ENCODE results near the gene TMEM87B. TPM values are rescaled to one million over a fixed set of nuclear protein-coding genes. Genes with fewer than 3 reads are reported as not detected.

Gene TMEM87B
- total and polyA plus RNA-seq, 2 of the 4 experiments (the other 2 are of a cell fraction), result 6.3 to 12.5 TPM

DNA sequence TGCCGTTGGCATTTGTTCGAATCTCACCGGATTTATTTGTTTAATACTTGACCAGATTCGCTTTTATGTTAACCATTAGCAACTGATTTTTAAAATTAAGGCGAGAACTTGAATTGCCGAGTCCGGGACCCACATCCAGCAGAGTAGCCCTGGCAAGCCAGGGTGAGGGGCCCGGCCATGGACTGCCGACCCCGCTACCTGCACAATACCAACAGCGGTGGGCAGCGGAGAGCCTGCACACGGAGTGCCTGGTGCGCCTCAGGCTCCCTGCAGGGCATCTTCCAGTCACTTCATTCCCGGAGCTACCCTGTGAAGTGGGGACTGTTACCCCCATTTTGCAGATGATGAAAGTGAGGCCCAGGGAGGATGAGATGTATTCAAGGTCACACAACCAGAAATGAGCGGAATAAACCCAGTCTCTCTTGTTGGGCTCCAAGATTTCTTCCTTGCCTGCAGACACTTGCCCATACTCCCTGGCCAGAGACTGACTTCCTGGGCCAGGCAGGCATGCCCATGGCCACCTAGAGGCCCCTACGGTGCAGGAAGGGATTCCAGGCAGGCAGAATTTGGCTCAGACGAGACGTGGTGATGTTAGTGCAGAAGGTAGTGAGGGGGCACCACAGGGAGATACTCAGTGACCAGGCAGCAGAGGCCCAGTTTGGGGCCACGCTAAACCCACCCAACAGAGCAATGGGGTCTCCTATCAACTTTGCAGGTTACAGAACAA lies 86.0 kb downstream of the TMEM87B start:
- H3K4me1 ChIP-seq (ENCODE audit: control insufficient read depth, insufficient read depth, low read length), result peaks cover 6% of the 10 kb centered on the region; the same call in 1 of the 2 replicates
- H2AK5ac ChIP-seq (ENCODE audit: low read depth, low read length), result no peak overlapping the region
- no peak overlapping the region for H3K18ac ChIP-seq (ENCODE audit: low read depth, low read length)
- CTCF ChIA-PET, result no interaction called here
- TF ChIP-seq MAFK (IDR thresholded peaks at IDR 0.05; ENCODE audit: low read depth, low read length) (no peak), RFX5 (IDR thresholded peaks at IDR 0.05; ENCODE audit: low read depth, low read length) (no peak), CEBPB (IDR thresholded peaks at IDR 0.05; ENCODE audit: low read depth, low read length) (no peak), MAZ (IDR thresholded peaks at IDR 0.05; ENCODE audit: borderline replicate concordance, low read depth, low read length) (no peak), SMC3 (IDR thresholded peaks at IDR 0.05; ENCODE audit: low read depth, low read length) (no peak), RAD21 (IDR thresholded peaks at IDR 0.05; ENCODE audit: low read length) (no peak), POLR2A (IDR thresholded peaks at IDR 0.05; ENCODE audit: low read depth, low read length) (no peak)
- TF ChIP-seq, protein P1, sequence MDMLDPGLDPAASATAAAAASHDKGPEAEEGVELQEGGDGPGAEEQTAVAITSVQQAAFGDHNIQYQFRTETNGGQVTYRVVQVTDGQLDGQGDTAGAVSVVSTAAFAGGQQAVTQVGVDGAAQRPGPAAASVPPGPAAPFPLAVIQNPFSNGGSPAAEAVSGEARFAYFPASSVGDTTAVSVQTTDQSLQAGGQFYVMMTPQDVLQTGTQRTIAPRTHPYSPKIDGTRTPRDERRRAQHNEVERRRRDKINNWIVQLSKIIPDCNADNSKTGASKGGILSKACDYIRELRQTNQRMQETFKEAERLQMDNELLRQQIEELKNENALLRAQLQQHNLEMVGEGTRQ (IDR thresholded peaks at IDR 0.05; ENCODE audit: low read depth, low read length), result no peak
- H3K14ac ChIP-seq (replicated peaks; ENCODE audit: low read depth, low read length), result no peak overlapping the region
- H4K8ac ChIP-seq (ENCODE audit: low read depth in 2 of 2, low read length in 2 of 2), result no peak overlapping the region
- H3K4ac ChIP-seq (ENCODE audit: low read depth, low read length), result no peak overlapping the region
- H3K36me3 ChIP-seq (ENCODE audit: control insufficient read depth, insufficient read depth, low read length), result no peaks in the 10 kb centered on the region
- intact Hi-C loops (cut with micrococcal nuclease), result no loop called here
- in situ Hi-C loops (cut with MboI; ENCODE audit: low sequenced_read_pairs), result no loop called here
- H2BK120ac ChIP-seq (ENCODE audit: low read depth, low read length), result no peak overlapping the region
- DNase-seq, result no peak
- no peak overlapping the region for H3K23ac ChIP-seq (ENCODE audit: low read depth, low read length)
- H3K27me3 ChIP-seq (ENCODE audit: control insufficient read depth, insufficient read depth, low read length), result no peaks in the 10 kb centered on the region
- POLR2A ChIA-PET (ENCODE audit: unreplicated experiment), result no interaction called here
- H3K9me3 ChIP-seq (ENCODE audit: control insufficient read depth, insufficient read depth, low read length), result no peaks in the 10 kb centered on the region
- H2AK9ac ChIP-seq (replicated peaks; ENCODE audit: low read depth, low read length, poor library complexity), result no peak overlapping the region
- peaks cover 9% of the 10 kb centered on the region for H3K9me1 ChIP-seq (ENCODE audit: insufficient read depth, low read length)
- H2BK5ac ChIP-seq (ENCODE audit: low read depth, low read length, poor library complexity, severe bottlenecking), result no peak overlapping the region
- dilution Hi-C loops (cut with HindIII; ENCODE audit: low sequenced_read_pairs, unreplicated experiment), result no loop called here
- no peak overlapping the region for H3K56ac ChIP-seq (ENCODE audit: extremely low read depth, insufficient read depth, low read length)
- no peaks in the 10 kb centered on the region for H3K79me1 ChIP-seq (ENCODE audit: low read depth in 1 of 2, low read length in 2 of 2)
- H2AFZ ChIP-seq (replicated peaks; ENCODE audit: low read length, poor library complexity), result no peak overlapping the region
- 89% methylated on average over 7 of the region's 20 CpGs; no CpG with 5 or more reads in 1 of the 2 experiments for WGBS, 2 experiments (ENCODE audit: extremely low coverage in 2 of 2, insufficient read length in 1 of 2)
- no peak overlapping the region for H3K27ac ChIP-seq (ENCODE audit: insufficient read depth, low read length)
- no peak overlapping the region for H3K9ac ChIP-seq (ENCODE audit: low read depth, low read length)
- H4K5ac ChIP-seq (ENCODE audit: low read depth, low read length), result no peak overlapping the region
- no peak overlapping the region for H2BK15ac ChIP-seq (ENCODE audit: low read depth, low read length)
- H4K20me1 ChIP-seq (ENCODE audit: insufficient read depth, low read length), result no peaks in the 10 kb centered on the region
- no peak overlapping the region for H3K4me3 ChIP-seq (ENCODE audit: insufficient read depth, low read depth, low read length)
- no TSS peak for BruUV-seq (replicated peaks)
- no peak for ATAC-seq (ENCODE audit: low read depth)
- no peak overlapping the region for H3K4me2 ChIP-seq (ENCODE audit: low read depth, low read length)
- no peak overlapping the region for H2BK20ac ChIP-seq (ENCODE audit: low read depth, low read length)
- no peak overlapping the region for H4K91ac ChIP-seq (ENCODE audit: insufficient read depth, low read depth, low read length)

Measured in IMR-90 (cell line).